K562 (cell line): ENCODE data around the gene CCDC106. TPM values are rescaled to one million over a fixed set of nuclear protein-coding genes. Genes with fewer than 3 reads are reported as not detected.

ENCODE experiments used
- ARID1B ChIP-seq: fragments of 450-650 bp; IDR thresholded peaks from 2 replicates; pipeline ENCODE4 v1.6.1; 2016; ENCODE audit warnings: antibody characterized with exemption, mild to moderate bottlenecking, inconsistent platforms
- ARID4B ChIP-seq: sonication (generic); formaldehyde crosslinking; IDR thresholded peaks from 2 replicates; pipeline ENCODE4 v1.8.0; 2022; ENCODE audit warnings: mild to moderate bottlenecking, missing genetic modification reagents
- CCNT2 ChIP-seq: IDR thresholded peaks from 2 replicates; pipeline ENCODE4 v1.6.1; 2011; ENCODE audit warnings: borderline replicate concordance, low read depth, mild to moderate bottlenecking, moderate library complexity, mixed read lengths, low read length; ENCODE audit not compliant: insufficient read length; ENCODE audit errors: extremely low read depth
- FOXP1 ChIP-seq: sonication (generic); formaldehyde crosslinking; IDR thresholded peaks from 2 replicates; pipeline ENCODE4 v1.8.0; 2022; ENCODE audit warnings: mild to moderate bottlenecking, missing genetic modification reagents
- HDAC8 ChIP-seq: fragments of 450-650 bp; IDR thresholded peaks from 2 replicates; pipeline ENCODE4 v1.6.1; 2016; ENCODE audit warnings: mild to moderate bottlenecking, missing genetic modification characterization, moderate library complexity, missing compliant biosample characterization
- HMGN3 ChIP-seq: IDR thresholded peaks from 2 replicates; pipeline ENCODE4 v1.6.1; 2011; ENCODE audit warnings: borderline replicate concordance, low read depth, mild to moderate bottlenecking, mixed read lengths, low read length; ENCODE audit not compliant: insufficient read length; ENCODE audit errors: extremely low read depth
- KDM4B ChIP-seq, 2 experiments: fragments of 450-650 bp in 1 of 2; sonication (generic) in 1 of 2; IDR thresholded peaks; 2 replicates each; pipeline ENCODE4 v1.6.1; 2016 to 2017; ENCODE audit warnings: borderline replicate concordance in 2 of 2, antibody characterized with exemption in 1 of 2, low read depth in 1 of 2, mild to moderate bottlenecking in 1 of 2
- MEF2A ChIP-seq: IDR thresholded peaks from 2 replicates; pipeline ENCODE4 v1.6.1; 2011; ENCODE audit warnings: low read depth, mild to moderate bottlenecking, low read length, moderate library complexity; ENCODE audit not compliant: control insufficient read depth
- MYC ChIP-seq, 2 experiments: fragments of 250-450 bp in 1 of 2; sonication (Bioruptor Pico) in 1 of 2; IDR thresholded peaks; 2 replicates each; pipeline versions ENCODE4 v1.5.1 to v1.6.1; 2012 to 2021; ENCODE audit warnings: low read depth in 2 of 2, borderline replicate concordance in 1 of 2, improper control_type of control experiment in 1 of 2, low read length in 1 of 2, mild to moderate bottlenecking in 1 of 2, moderate library complexity in 1 of 2
- POLR2AphosphoS2 ChIP-seq: IDR thresholded peaks from 2 replicates; pipeline ENCODE4 v1.6.1; 2012; ENCODE audit warnings: low read length, improper control_type of control experiment
- POLR2B ChIP-seq: fragments of 450-650 bp; IDR thresholded peaks from 2 replicates; pipeline ENCODE4 v1.6.1; 2018; ENCODE audit warnings: low read depth; ENCODE audit not compliant: partially characterized antibody
- RBBP5 ChIP-seq: fragments of 200-600 bp; sonication (generic); IDR thresholded peaks from 2 replicates; pipeline ENCODE4 v1.6.1; 2012; ENCODE audit warnings: borderline replicate concordance, mild to moderate bottlenecking, low read length, control low read depth, inconsistent platforms; ENCODE audit not compliant: insufficient read depth, poor library complexity, severe bottlenecking
- SLC30A9 ChIP-seq: fragments of 250-450 bp; sonication (Bioruptor Pico); IDR thresholded peaks from 2 replicates; pipeline ENCODE4 v1.8.0; 2022; ENCODE audit warnings: mild to moderate bottlenecking, moderate library complexity
- SMARCE1 ChIP-seq: fragments of 450-650 bp; IDR thresholded peaks from 2 replicates; pipeline ENCODE4 v1.7.1; 2016; ENCODE audit warnings: mild to moderate bottlenecking
- TAF15 ChIP-seq: fragments of 200-400 bp; formaldehyde crosslinking; IDR thresholded peaks from 2 replicates; pipeline ENCODE4 v1.6.1; 2017; ENCODE audit warnings: mild to moderate bottlenecking, low read depth, low read length, moderate library complexity
- TBP ChIP-seq: optimal IDR thresholded peaks from 2 replicates; pipeline ENCODE3; 2011; ENCODE audit warnings: low read depth, low read length, improper control_type of control experiment
- TCF15 ChIP-seq: fragments of 250-450 bp; sonication (Bioruptor Pico); IDR thresholded peaks from 2 replicates; pipeline ENCODE4 v1.8.0; 2022; ENCODE audit warnings: moderate library complexity, mild to moderate bottlenecking, inconsistent platforms
- TRIM28 ChIP-seq: fragments of 450-650 bp; IDR thresholded peaks from 2 replicates; pipeline ENCODE4 v1.6.1; 2017
- ZBTB2 ChIP-seq: fragments of 450-650 bp; IDR thresholded peaks from 2 replicates; pipeline ENCODE4 v1.6.1; 2016; ENCODE audit warnings: antibody characterized with exemption
- ZBTB7A ChIP-seq: IDR thresholded peaks from 2 replicates; pipeline ENCODE4 v1.6.1; 2011; ENCODE audit warnings: low read depth, mild to moderate bottlenecking, low read length, moderate library complexity, borderline replicate concordance; ENCODE audit not compliant: control insufficient read depth
- polyA plus RNA-seq, 8 experiments: library from polyadenylated mRNA; depleted of rRNA in 4 of 8; stranded (reverse) in 5 of 8; unstranded in 3 of 8; fragments of >200 nt; fragmentation: Nextera tagmentation in 2 of 8; fragmentation: Illumina TruSeq in 1 of 8; extraction: Ambion mirVana in 2 of 8; extraction: Trizol in 1 of 8; gene quantifications; 2 replicates each; pipeline versions ENCODE4 v1.2.1 to v1.2.3, GENCODE V29; 2011 to 2014; ENCODE audit warnings: inconsistent platforms in 1 of 8, missing spikeins in 1 of 8
- total RNA-seq, 7 experiments: library from RNA; depleted of rRNA in 6 of 7; stranded (reverse); fragments of >200 nt in 6 of 7; fragmentation: Illumina TruSeq in 2 of 7; extraction: Trizol in 2 of 7; gene quantifications; 2 replicates each; pipeline versions ENCODE4 v1.2.1 to v1.2.3, GENCODE V29; 2011 to 2021; ENCODE audit warnings: low replicate concordance in 1 of 7

CCDC106 gene
- total and polyA plus RNA-seq, 9 of the 15 experiments (the other 6 are each of a cell fraction or from before 2014, with no cell fraction given) = 0.10 to 27.5 (median 15.0) TPM; not detected in 1

GRCh38 chr19:55605207-55605636, 42.8 kb upstream of the CCDC106 start (continued):
- TF ChIP-seq ZBTB2 (peak; percentile 92), KDM4B (IDR thresholded peaks at IDR 0.05; ENCODE audit: borderline replicate concordance in 2 of 2, low read depth in 1 of 2) (0 out of 4 replicates have a peak, but pooled peaks of 1 of the 2 experiments have one; percentile 74), CCNT2 (no peak), TRIM28 (no peak), FOXP1 (no peak), RBBP5 (no peak), POLR2B (peak; percentile 51), SMARCE1 (no peak), MEF2A (no peak), POLR2AphosphoS2 (peak; percentile 52; the same call in 1 of the 2 replicates), TBP (peak; percentile 63), HDAC8 (tag) (no peak), TAF15 (no peak), SLC30A9 (no peak), ARID4B (CRISPR knock-in tag) (no peak), ARID1B (no peak), ZBTB7A (peak; percentile 59; the same call in 1 of the 2 replicates), MYC (IDR thresholded peaks at IDR 0.05; ENCODE audit: low read depth, low read length) (peak; percentile 10), MYC (CRISPR knock-in tag; IDR thresholded peaks at IDR 0.05; ENCODE audit: borderline replicate concordance, low read depth) (no peak), TCF15 (no peak), HMGN3 (peak; percentile 73)
- TF ChIP-seq, all 486 proteins: peak for 42
